Lower leg skin (tissue), 4 donors: ENCODE results near the gene GPR34. TPM values are rescaled to one million over a fixed set of nuclear protein-coding genes. Genes with fewer than 3 reads are reported as not detected.
"Not testable (repeated sequence)": the region's sequence is repeated elsewhere in the genome, so short reads cannot be mapped to it uniquely, and the experiment has no call there.

Experiments used
- DNase-seq, 2 donors: peaks; one replicate each; pipeline ENCODE4 v3.0.0-alpha.2; 2019; ENCODE audit warnings: low spot score in 2 of 2
- H3K4me3 ChIP-seq: fragments of 200-600 bp; sonication (generic); 2 replicates; pipeline ENCODE4 v1.5.1; 2017; ENCODE audit warnings: mild to moderate bottlenecking, low read depth; ENCODE audit not compliant: poor library complexity, severe bottlenecking
- CTCF ChIP-seq, 3 donors: fragments of 450-650 bp; IDR thresholded peaks; one replicate each; pipeline ENCODE4 v1.5.1; 2016; ENCODE audit warnings: antibody characterized with exemption in 3 of 3, mild to moderate bottlenecking in 3 of 3, moderate library complexity in 2 of 3
- POLR2A ChIP-seq, 2 donors: fragments of 450-650 bp; IDR thresholded peaks; one replicate each; pipeline ENCODE4 v1.6.1; 2016 to 2017; ENCODE audit warnings: antibody characterized with exemption in 2 of 2, mild to moderate bottlenecking in 1 of 2, moderate library complexity in 1 of 2
- WGBS, 2 donors: methylation state at CpG; one replicate each; pipeline ENCODE4 v1.1.5; 2018; 5-methylcytosine and 5-hydroxymethylcytosine counted together
- intact Hi-C: fragments of 100-400 bp; cut with DNase I; formaldehyde crosslinking; loops from one replicate; pipeline ENCODE4 v1.15.0; 2023; ENCODE audit warnings: low total_unique reads
- total RNA-seq, 4 donors: library from RNA; depleted of rRNA; stranded (reverse); fragments of >200 nt; gene quantifications; one replicate each; pipeline ENCODE4 v1.1.0, GENCODE V29; 2016

GPR34 gene
- total RNA-seq, 4 donors from 2014 or later = 1.4 to 4.1 (median 1.9) TPM

- intact Hi-C loops = no loop called here
- TF ChIP-seq CTCF (IDR thresholded peaks at IDR 0.05) = no peak
- TF ChIP-seq POLR2A (IDR thresholded peaks at IDR 0.05) = no peak
- no peak overlapping the region for H3K4me3 ChIP-seq
- DNase-seq = no peak
- 75 to 91% methylated on average over 5 of the region's 5 CpGs for WGBS, 2 donors
Observed at GRCh38 chrX:41711021-41711667, 22.4 kb downstream of the GPR34 start.

- 85 to 92% methylated on average over 5 of the region's 5 CpGs for WGBS, 2 donors
- TF ChIP-seq POLR2A (IDR thresholded peaks at IDR 0.05) (no peak), CTCF (IDR thresholded peaks at IDR 0.05) (no peak)
- H3K4me3 ChIP-seq = no peak overlapping the region
- no peak for DNase-seq
- intact Hi-C loops = no loop called here
Observed at GRCh38 chrX:41716222-41716621, 27.4 kb downstream of the GPR34 start.

- no peak for DNase-seq
- H3K4me3 ChIP-seq = no peak overlapping the region
- intact Hi-C loops = no loop called here
- 89 to 96% methylated on average over 12 of the region's 12 CpGs for WGBS, 2 donors
- no peak for TF ChIP-seq CTCF (IDR thresholded peaks at IDR 0.05)
- no peak for TF ChIP-seq POLR2A (IDR thresholded peaks at IDR 0.05)
Observed at GRCh38 chrX:41716767-41717473, 28.1 kb downstream of the GPR34 start.

GRCh38 chrX:41718481-41719235, 29.9 kb downstream of the GPR34 start:
- 74 to 92% methylated on average over 4 of the region's 4 CpGs for WGBS, 2 donors
- TF ChIP-seq POLR2A (IDR thresholded peaks at IDR 0.05) (no peak), CTCF (IDR thresholded peaks at IDR 0.05) (no peak)
- intact Hi-C loops = no loop called here
- DNase-seq = no peak
- H3K4me3 ChIP-seq = no peak overlapping the region

GRCh38 chrX:41719610-41720009, 30.8 kb downstream of the GPR34 start:
- intact Hi-C loops, DNase-seq, H3K4me3 ChIP-seq: not testable (repeated sequence)
- WGBS, 2 donors = 91 to 98% methylated on average over 6 of the region's 6 CpGs

GRCh38 chrX:41720125-41720779, 31.5 kb downstream of the GPR34 start:
- 66 to 89% methylated on average over 3 of the region's 3 CpGs for WGBS, 2 donors
- TF ChIP-seq POLR2A (IDR thresholded peaks at IDR 0.05) = no peak
- no peak for TF ChIP-seq CTCF (IDR thresholded peaks at IDR 0.05)
- H3K4me3 ChIP-seq = no peak overlapping the region
- DNase-seq = no peak
- intact Hi-C loops = no loop called here
